Endothelial cell of umbilical vein (primary cell): Measurements from ENCODE around the gene EYS. TPM values are rescaled to one million over a fixed set of nuclear protein-coding genes. Genes with fewer than 3 reads are reported as not detected.

Experiments
- BruUV-seq: library from RNA; stranded (reverse); fragments of 400-500 nt; replicated peaks from 2 replicates; lab custom pipeline; 2021; lab: Mats Ljungman, UMichigan
- CTCF ChIA-PET: fragments of 300-600, 350-600 bp; sonication (Branson Sonifier 250); formaldehyde crosslinking; loops from one replicate; lab custom pipeline; 2021; ENCODE audit warnings: antibody characterized with exemption, inconsistent platforms; lab: Charles Lee
- POLR2A ChIA-PET: fragments of 300-600, 350-600 bp; sonication (Branson Sonifier 250); formaldehyde crosslinking; loops from one replicate; lab custom pipeline; 2021; ENCODE audit warnings: antibody characterized with exemption, inconsistent platforms; lab: Charles Lee
- DNase-seq: peaks from one replicate; pipeline ENCODE4 v3.0.0-alpha.2; 2011; ENCODE audit warnings: low read depth, low spot score
- FAIRE-seq: peaks from 2 replicates; lab custom pipeline; 2011; peaks lifted over from hg19 to GRCh38; lab: Jason Lieb, UNC
- H2AFZ ChIP-seq: 2 replicates; pipeline ENCODE4 v1.6.0; 2012; ENCODE audit warnings: low read depth, low read length, control low read depth, inconsistent platforms
- H3K27ac ChIP-seq: 2 replicates; pipeline ENCODE4 v1.5.1; 2011; ENCODE audit warnings: low read depth, mild to moderate bottlenecking, control low read depth, low read length, moderate library complexity; ENCODE audit not compliant: insufficient read depth
- H3K27me3 ChIP-seq, 2 experiments: 2 replicates each; pipeline versions ENCODE4 v1.6.0 to v1.6.1; 2011; ENCODE audit warnings: low read length in 2 of 2, mixed read lengths in 1 of 2; ENCODE audit not compliant: control insufficient read depth in 2 of 2, insufficient read depth in 2 of 2
- H3K36me3 ChIP-seq, 2 experiments: 2 replicates in 1 of 2; 3 replicates in 1 of 2; pipeline ENCODE4 v1.5.1; 2011; ENCODE audit warnings: low read length in 2 of 2, mild to moderate bottlenecking in 1 of 2, moderate library complexity in 1 of 2; ENCODE audit not compliant: control insufficient read depth in 2 of 2, insufficient read depth in 2 of 2; ENCODE audit errors: extremely low read depth in 1 of 2
- H3K4me1 ChIP-seq: 3 replicates; pipeline ENCODE4 v1.5.1; 2011; ENCODE audit warnings: mild to moderate bottlenecking, low read length; ENCODE audit not compliant: control insufficient read depth, insufficient read depth; ENCODE audit errors: extremely low read depth
- H3K4me2 ChIP-seq: 2 replicates; pipeline ENCODE4 v1.6.1; 2011; ENCODE audit warnings: low read length, control low read depth, mixed read lengths; ENCODE audit not compliant: insufficient read depth
- H3K4me3 ChIP-seq, 3 experiments: fragments of 200-600 bp in 1 of 3; sonication (generic), shearing (Covaris generic) in 1 of 3; replicated peaks in 1 of 3; 2 replicates each; pipeline ENCODE4 v1.5.1; 2011 to 2016; ENCODE audit warnings: control low read depth in 3 of 3, low read length in 3 of 3, mild to moderate bottlenecking in 2 of 3, inconsistent platforms in 1 of 3, low read depth in 1 of 3, moderate library complexity in 1 of 3; ENCODE audit not compliant: insufficient read depth in 1 of 3
- H3K79me2 ChIP-seq: 2 replicates; pipeline ENCODE4 v1.6.0; 2012; ENCODE audit warnings: low read length, inconsistent platforms; ENCODE audit not compliant: control insufficient read depth, insufficient read depth
- H3K9ac ChIP-seq: replicated peaks from 2 replicates; pipeline ENCODE3; 2011; ENCODE audit warnings: low read length, control low read depth; ENCODE audit not compliant: insufficient read depth; ENCODE audit errors: extremely low read depth
- H3K9me1 ChIP-seq: replicated peaks from 3 replicates; pipeline ENCODE4 v1.6.0; 2011; ENCODE audit warnings: mild to moderate bottlenecking, low read length; ENCODE audit not compliant: control insufficient read depth, insufficient read depth; ENCODE audit errors: extremely low read depth
- H3K9me3 ChIP-seq: replicated peaks from 2 replicates; pipeline ENCODE4 v1.5.1; 2012; ENCODE audit warnings: low read length, inconsistent platforms; ENCODE audit not compliant: control insufficient read depth, insufficient read depth
- H4K20me1 ChIP-seq: replicated peaks from 2 replicates; pipeline ENCODE3; 2011; ENCODE audit warnings: mild to moderate bottlenecking, low read length; ENCODE audit not compliant: control insufficient read depth, insufficient read depth; ENCODE audit errors: extremely low read depth
- EZH2 ChIP-seq: IDR thresholded peaks from 2 replicates; pipeline ENCODE4 v1.6.1; 2012; ENCODE audit warnings: borderline replicate concordance, low read depth, mild to moderate bottlenecking, moderate library complexity, low read length, inconsistent platforms; ENCODE audit not compliant: severe bottlenecking
- FOS ChIP-seq: IDR thresholded peaks from 2 replicates; pipeline ENCODE4 v1.6.1; 2011; ENCODE audit warnings: mild to moderate bottlenecking, low read length, moderate library complexity, borderline replicate concordance; ENCODE audit not compliant: insufficient read depth
- GATA2 ChIP-seq: IDR thresholded peaks from 2 replicates; pipeline ENCODE4 v1.7.0; 2011; ENCODE audit warnings: low read depth, mild to moderate bottlenecking, moderate library complexity, mixed read lengths, low read length; ENCODE audit not compliant: insufficient read length, insufficient read depth
- JUN ChIP-seq: IDR thresholded peaks from 2 replicates; pipeline ENCODE4 v1.6.1; 2011; ENCODE audit warnings: borderline replicate concordance, low read depth; ENCODE audit not compliant: insufficient read length, insufficient read depth
- MAX ChIP-seq: IDR thresholded peaks from 2 replicates; pipeline ENCODE4 v1.6.1; 2011; ENCODE audit not compliant: insufficient read depth, insufficient read length
- MYC ChIP-seq: IDR thresholded peaks from one replicate; pipeline ENCODE4 v1.6.1; 2011; ENCODE audit warnings: mild to moderate bottlenecking, low read depth, low read length
- POLR2A ChIP-seq: IDR thresholded peaks from 2 replicates; pipeline ENCODE4 v1.6.1; 2012; ENCODE audit warnings: low read depth, mild to moderate bottlenecking, control low read depth, low read length
- POLR2AphosphoS5 ChIP-seq: IDR thresholded peaks from 2 replicates; pipeline ENCODE4 v1.6.1; 2012; ENCODE audit warnings: low read depth, mild to moderate bottlenecking, control low read depth, low read length, moderate library complexity; ENCODE audit not compliant: insufficient read depth
- dilution Hi-C: fragments of 300-500 bp; cut with MboI; formaldehyde crosslinking; loops from one replicate; pipeline ENCODE4 v1.15.0; 2019; ENCODE audit warnings: low sequenced_read_pairs; ENCODE audit not compliant: extremely low pct_ligation_motif_present
- intact Hi-C: fragments of 100-400 bp; cut with micrococcal nuclease; formaldehyde crosslinking; loops from one replicate; pipeline ENCODE4 v1.10.0; 2022
- polyA plus RNA-seq, 4 experiments: library from polyadenylated mRNA; depleted of rRNA in 3 of 4; stranded (reverse) in 3 of 4; unstranded in 1 of 4; fragments of >200 nt; gene quantifications; 2 replicates each; pipeline versions ENCODE4 v1.2.1 to v1.2.3, GENCODE V29; 2011 to 2012; ENCODE audit warnings: missing spikeins in 1 of 4
- total RNA-seq: library from RNA; stranded (reverse); gene quantifications from 2 replicates; pipeline ENCODE4 v1.2.3, GENCODE V29; 2021
- TF ChIP-seq, protein P1 (sequence below), 2 donors: IDR thresholded peaks; 1 replicate in 1 of 2; 2 replicates in 1 of 2; pipeline ENCODE4 v1.5.1; 2011; ENCODE audit warnings: low read length in 2 of 2, mild to moderate bottlenecking in 2 of 2, moderate library complexity in 2 of 2, control low read depth in 1 of 2, inconsistent platforms in 1 of 2, low read depth in 1 of 2; ENCODE audit not compliant: insufficient read depth in 1 of 2; ENCODE audit errors: extremely low read depth in 1 of 2

Gene EYS
- total and polyA plus RNA-seq, 2 donors (not counting 3 experiments of a cell fraction or from before 2014, with no cell fraction given) = 0.01 to 0.27 TPM

DNA sequence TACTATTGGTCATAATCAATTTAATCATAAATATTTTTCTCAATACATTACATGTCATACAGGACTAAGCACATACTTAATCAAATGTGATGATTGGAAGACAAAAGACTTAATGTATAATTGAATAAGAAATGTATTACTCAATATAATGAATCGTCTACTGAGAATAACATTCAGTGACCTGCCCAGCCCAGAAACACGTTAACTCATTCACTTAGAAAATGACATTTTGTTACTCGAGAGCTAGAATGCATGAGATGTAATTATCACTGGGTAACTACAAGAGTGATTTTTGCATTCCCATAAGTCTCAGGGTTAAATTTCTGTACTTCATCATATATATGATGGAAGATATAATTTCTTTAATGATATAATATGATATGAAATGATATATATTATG is 444.8 kb downstream of the EYS start:
- Histone ChIP-seq H3K9me1 (no peaks in the 10 kb centered on the region), H3K27ac (no peak overlapping the region), H3K36me3 (no peaks in the 10 kb centered on the region), H3K79me2 (no peaks in the 10 kb centered on the region), H2AFZ (no peak overlapping the region), H4K20me1 (no peaks in the 10 kb centered on the region), H3K4me2 (no peak overlapping the region), H3K27me3 (no peaks in the 10 kb centered on the region), H3K4me1 (no peaks in the 10 kb centered on the region), H3K4me3 (no peak overlapping the region), H3K9ac (no peak overlapping the region), H3K9me3 (no peaks in the 10 kb centered on the region)
- BruUV-seq = no TSS peak
- dilution Hi-C loops (no loop called here), intact Hi-C loops (no loop called here)
- CTCF ChIA-PET = interaction anchor here (1.3 kb wide), 1 partner anchor 15 kb away, joined by 3 read pairs; no protein-coding TSS in a partner anchor
- FAIRE-seq (no peak), DNase-seq (no peak)
- TF ChIP-seq GATA2 = no peak
- no peak for TF ChIP-seq EZH2
- no peak for TF ChIP-seq POLR2A
- TF ChIP-seq MAX = no peak
- TF ChIP-seq JUN = no peak
- TF ChIP-seq, protein P1, sequence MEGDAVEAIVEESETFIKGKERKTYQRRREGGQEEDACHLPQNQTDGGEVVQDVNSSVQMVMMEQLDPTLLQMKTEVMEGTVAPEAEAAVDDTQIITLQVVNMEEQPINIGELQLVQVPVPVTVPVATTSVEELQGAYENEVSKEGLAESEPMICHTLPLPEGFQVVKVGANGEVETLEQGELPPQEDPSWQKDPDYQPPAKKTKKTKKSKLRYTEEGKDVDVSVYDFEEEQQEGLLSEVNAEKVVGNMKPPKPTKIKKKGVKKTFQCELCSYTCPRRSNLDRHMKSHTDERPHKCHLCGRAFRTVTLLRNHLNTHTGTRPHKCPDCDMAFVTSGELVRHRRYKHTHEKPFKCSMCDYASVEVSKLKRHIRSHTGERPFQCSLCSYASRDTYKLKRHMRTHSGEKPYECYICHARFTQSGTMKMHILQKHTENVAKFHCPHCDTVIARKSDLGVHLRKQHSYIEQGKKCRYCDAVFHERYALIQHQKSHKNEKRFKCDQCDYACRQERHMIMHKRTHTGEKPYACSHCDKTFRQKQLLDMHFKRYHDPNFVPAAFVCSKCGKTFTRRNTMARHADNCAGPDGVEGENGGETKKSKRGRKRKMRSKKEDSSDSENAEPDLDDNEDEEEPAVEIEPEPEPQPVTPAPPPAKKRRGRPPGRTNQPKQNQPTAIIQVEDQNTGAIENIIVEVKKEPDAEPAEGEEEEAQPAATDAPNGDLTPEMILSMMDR (IDR thresholded peaks at IDR 0.05; ENCODE audit: extremely low read depth in 1 of 2, insufficient read depth in 1 of 2, low read depth in 1 of 2, low read length in 2 of 2) = no peak
- no peak for TF ChIP-seq POLR2AphosphoS5
- no peak for TF ChIP-seq FOS
- TF ChIP-seq MYC = no peak
- POLR2A ChIA-PET = no interaction called here
